Stimulated activated CD8-positive, alpha-beta memory T cell treated with anti-CD3 and anti-CD28 coated beads, Interleukin-15, amount 100 ng/mL, for 48 hours (primary cell): ENCODE results near the gene KCNH1.

Experiments
- DNase-seq, 2 donors: peaks; one replicate each; pipeline ENCODE4 v3.0.0-alpha.2; 2020; ENCODE audit warnings: low read depth in 2 of 2

KCNH1 gene

DNA sequence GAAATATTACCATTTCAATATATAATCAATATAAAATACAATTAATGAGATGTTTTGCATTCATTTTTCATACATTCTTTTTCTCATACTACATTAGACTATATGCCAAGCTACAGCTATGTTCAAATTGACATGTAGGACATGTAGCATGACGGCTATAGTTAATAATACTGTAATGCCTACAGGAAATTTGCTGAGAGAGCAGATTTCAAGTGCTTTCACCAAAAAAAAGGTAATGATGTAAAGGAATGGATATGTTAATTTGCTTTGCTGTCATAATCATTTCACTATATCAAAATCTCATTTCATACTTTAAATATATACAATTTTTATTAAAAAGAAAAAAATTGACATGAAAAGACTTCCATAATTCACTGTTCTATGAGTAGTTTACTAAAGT is 215.1 kb downstream of the KCNH1 start:
- no peak for DNase-seq

DNA sequence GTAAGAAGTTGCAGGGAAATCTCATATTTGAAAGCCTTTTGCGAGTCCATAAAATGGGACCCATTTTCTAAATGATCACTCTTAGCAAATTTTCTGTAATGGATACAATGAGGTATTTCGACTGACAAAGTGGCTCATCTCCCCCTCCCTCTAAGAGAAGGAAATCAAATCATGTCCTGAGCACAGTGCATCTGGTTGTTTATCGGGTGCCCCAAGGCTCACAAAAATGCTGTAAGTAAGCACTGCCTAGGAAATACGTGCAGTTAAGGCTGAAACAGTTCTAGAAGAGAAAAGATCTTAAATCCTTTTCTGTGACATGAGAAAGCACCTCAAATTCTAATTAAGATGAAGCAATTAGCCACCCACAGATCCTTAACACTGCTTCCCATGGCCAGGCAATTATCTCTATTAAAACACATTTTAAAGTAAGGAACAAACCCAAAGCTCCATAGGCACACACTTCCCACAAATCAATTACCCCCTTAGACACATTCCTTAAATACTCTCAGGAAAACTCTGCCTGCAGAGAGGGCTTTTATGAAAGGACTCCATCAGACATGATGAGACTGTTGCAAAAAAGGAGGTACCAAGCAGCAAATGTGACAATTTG is 216.3 kb downstream of the KCNH1 start:
- no peak for DNase-seq

DNA sequence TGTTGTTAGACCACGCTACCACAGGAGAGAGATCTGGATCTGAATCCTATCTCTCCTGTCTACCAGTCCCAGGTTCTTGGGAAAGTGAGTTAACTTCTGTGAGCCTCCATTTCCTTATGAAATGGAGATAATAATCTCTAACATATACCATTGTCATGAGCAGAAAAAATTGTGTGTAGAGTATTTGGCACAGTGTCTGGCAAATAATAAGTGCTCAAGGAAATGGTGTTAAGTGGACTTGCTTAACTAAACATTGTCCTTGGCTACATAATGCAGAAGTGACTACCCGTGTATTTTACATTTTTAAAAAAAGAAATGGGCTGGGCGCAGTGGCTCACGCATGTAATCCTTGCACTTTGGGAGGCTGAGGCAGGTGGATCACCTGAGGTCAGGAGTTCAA is 217.4 kb downstream of the KCNH1 start:
- DNase-seq: no peak

DNA sequence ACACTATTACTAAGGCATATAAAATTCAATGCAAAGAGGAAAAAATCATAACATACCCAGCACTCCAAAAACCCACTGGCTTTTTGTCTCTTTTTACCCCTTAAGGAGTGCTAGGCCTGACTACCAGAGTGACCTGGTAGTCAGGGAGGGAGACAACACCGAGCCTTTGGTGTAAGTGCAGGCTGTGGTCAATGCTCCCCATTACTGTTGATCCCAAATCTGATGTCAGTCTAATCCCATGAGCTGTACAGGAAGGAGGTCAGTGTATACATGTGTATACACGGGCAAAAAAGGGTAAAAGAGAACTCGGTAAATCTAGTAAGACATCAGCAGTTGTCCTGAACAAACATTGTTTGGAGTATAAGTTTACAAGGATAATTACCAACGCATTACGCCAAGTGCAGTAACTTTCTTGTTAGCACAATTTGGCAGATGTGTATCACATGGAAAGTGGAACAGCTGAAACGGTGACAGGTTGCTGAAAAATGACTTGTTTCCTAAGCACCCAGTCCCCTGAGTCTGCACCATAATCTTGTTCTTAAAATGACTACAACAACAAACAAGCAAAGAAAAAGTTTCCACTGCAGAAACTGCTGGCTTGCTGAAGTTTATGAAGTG is 217.9 kb downstream of the KCNH1 start:
- DNase-seq: no peak

DNA sequence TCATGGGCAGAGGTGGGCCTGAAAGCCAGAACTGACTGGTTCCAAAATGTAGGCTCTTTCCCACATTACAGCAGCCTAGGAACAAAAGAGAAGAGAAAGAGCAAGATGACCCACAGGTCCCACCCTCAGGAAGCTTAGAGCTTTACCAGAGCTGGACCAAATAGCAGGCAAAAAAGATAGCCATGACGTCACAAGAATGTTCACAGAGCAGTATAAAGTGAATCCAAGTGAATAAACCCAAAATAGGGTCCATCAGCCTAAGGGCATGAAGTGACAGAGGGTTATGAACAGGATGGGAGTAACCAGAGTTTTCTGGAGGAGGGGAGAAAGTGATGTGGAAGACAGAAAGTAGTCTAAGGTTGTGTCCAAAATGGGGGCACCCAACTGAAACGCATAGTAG is 221.2 kb downstream of the KCNH1 start:
- no peak for DNase-seq

DNA sequence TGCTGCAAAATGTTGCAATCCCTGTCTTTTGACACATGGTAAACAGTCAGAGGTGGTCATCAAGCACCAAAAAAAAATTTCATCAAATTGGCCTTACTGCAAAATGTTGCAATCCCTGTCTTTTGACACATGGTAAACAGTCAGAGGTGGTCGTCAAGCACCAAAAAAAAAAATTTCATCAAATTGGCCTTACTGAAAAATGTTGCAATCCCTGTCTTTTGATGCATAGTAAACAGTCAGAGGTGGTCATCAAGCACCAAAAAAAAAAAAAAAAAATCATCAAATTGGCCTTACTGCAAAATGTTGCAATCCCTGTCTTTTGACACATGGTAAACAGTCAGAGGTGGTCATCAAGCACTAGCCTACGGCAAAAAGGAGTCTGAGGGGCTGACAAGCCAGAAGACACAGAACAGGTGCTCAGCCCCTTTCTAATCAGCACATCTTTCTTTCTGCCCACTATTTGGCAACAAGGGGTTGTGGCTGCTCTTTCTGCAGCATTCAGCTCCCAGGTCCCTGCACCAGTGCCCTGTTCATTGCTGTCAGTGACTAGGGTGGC is 223.8 kb downstream of the KCNH1 start:
- no peak for DNase-seq

DNA sequence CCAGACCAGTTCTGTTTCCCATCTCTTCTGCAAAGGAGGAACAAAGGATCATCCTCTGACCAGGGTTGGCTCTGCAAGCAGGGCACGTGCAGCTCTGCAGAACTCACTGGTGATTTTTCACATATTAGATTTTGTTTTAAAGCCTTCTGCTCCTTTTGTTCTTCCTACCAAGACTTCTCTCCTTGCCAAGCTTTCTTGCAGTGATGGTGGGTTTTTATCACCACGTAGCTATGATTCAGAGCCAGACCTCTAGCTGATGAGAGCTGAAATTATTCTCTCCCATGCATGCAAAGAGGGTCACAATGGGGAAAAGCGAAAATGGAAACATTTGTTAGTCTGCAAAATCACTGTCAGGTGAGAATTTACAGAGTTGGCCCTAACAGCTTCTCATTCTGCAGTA is 225.2 kb downstream of the KCNH1 start:
- no peak for DNase-seq

DNA sequence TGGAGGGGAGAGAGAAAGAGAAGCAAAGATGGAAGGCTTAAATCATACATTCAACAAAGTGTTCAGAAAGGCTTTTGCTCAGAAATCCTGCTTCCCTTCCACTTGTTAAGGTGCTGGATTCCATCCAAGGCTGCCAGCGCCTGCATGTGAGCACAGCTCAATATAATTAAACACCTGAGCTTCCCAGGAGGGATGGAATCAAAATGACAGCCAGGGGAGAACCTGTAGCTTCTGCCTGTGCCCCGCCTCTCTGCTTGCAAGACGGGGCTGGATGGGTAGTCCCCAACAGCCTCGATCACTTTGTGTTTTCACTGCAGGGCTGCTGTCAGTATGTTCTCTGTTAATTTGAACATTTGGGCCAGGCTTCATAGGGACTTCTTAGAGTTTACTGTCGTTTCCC is 225.7 kb downstream of the KCNH1 start:
- DNase-seq: no peak

DNA sequence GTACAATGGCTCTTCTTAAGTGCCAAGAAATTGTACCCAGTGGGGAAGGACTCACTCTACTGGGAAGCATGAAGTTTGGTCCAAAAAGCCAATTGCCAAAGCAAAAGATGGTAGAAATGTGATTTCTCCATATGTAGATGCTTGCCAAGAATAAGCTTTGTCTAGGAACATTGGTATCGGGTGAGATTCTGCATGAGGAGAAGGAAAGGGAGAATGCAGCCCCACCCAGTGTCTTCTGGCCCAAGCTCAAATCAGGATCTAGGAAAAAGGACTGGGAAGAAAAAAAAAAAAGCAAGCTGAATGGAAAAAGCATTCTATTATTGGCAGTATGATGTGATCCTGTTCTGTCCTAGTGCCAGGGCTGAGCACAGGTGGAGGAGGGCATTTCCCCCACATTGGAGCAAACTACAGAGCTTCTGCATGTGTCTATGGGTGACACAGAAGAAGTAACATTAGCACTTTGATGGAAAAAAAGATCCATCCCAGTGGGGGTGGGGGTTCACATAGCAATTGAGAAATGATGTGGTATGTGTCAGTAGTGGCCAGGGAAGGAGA is 226.6 kb downstream of the KCNH1 start:
- no peak for DNase-seq

DNA sequence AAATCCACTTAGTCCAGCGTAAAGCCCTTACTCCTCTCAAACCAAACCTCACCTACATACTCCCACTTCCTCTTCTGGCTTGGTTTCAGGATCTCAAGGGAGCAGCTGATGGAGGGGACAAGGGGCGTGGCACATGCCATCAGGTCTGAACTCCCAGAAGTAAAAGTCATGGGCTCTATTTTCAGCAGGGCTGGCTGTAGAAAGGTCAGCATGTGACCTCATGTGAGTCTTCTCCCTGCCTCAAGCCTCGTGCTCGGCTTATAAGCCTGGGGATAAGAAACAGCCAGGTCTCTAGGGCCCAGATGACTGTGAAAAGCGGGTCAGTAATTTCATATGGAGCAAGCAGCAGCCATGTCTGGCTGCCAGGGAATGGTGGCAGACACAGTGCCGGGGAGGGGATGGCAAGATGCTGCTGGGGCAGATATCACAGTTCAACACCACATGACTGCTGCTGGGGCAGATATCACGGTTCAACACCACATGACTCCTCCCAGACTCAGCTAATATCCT is 227.9 kb downstream of the KCNH1 start:
- no peak for DNase-seq

DNA sequence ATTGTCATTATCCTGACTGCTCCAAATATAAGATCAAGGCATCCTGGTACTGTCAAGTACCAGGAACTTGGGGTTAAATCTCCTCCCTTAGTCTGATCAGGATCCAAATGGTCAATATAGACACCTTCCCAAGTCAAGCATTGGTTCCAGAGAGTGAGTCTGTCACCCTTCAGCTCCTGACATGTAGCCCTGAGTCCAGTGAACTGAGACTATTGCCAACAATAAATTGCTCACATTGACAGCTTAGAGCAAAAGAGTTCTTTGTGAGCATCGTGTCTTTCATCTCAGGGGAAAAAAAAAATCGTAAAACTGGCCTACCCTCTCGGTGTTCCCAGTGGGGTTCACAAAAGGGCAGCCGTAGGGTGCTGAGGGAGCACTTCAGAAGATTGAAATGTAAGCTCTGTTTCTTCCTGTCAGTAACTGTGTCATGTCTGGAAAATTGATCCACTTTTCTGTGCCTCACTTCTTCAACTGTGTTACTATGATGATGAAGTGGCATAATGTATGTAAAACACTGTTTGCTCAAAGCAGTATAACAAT is 228.5 kb downstream of the KCNH1 start:
- no peak for DNase-seq

DNA sequence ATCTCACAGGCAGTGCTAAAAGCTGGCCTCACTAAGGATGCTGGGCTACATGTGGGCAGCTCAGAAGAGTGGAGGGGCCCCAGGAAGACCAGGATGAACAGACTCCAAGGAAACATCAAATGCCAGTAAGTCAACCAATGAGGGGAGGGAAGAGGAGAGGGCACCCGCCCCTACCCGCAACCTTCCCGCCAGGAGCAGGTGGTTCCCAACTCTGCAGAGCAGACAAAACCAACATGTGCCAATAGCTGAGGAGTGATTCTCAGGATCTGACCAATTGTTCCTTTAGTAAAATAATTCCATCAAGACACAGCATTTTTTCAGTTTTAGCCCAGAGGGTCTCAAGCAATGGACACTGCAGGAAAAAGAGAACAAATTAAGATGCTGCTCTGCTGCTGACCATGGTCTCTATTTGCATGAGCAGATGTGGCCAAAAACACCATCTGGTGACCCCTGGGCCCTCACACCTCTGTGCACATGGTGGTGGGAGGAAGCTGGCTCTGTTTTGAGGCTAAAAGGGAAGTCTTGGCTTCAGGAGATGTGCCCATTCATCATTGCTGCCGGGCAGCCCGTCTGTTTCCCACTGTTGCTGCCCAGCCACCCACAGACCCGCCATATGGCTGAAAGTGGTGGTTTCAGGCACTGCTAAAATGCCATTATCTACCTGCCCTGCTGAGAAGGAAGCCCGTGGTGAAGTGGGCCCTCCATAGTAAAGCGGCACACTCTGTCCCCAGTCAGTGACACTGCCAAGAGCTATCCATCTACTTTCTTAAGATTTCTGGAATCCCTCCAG is 231.8 kb downstream of the KCNH1 start:
- no peak for DNase-seq

DNA sequence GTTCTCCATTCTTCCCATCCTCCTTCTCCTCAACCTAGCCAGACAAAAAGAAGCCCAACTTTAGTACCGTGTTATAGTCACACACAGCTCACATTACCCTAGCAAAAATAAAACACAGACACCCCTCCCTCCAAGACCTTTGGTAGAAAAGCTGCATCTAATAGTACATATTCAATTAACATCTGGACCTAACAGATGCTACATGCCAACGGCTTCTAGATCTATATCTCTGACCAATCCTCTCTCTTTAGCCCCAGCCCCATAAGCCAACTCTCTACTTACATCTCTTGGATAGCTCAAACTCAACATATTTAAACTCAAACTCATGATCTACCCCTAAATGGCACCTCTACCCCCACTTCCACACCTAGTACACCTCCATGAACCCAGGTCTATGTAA is 233.1 kb downstream of the KCNH1 start:
- DNase-seq: no peak

DNA sequence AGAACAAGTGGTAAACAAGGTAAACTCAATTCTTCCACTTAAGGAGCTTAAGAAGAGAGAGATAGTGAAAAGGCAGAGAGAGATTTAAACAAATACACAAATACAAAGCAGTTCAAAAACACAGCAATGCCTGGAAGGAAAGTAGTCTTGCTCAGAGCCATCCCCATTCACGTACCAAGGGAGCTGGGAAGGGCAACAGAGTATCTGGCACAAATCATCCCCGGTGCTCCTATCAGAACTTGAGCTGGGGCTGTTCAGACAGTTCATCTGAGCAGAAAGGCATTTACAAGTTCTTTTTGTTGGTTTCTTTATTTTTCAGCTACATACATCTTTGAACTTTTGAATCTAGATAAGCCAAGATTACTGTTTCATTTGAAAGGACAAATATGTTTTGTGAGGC is 233.9 kb downstream of the KCNH1 start:
- DNase-seq: no peak

DNA sequence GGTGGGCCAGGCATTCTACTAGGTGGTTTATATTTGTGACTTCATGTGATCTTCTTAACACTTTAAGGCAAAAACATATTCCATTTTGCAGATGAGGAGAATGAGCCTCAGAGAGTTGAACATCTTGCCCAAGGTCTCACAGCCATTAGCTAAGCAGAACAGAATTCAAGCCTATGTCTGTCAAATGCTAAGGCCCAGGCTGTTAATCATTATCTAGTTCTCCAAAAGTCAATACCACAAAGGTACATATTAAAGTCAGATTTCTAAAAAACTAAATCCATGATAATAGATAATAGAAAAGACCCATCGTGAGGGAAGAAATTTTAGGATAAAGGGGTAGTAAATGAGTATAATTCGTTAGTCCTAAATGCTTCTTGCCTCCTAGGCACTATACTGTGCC is 234.3 kb downstream of the KCNH1 start:
- DNase-seq: no peak

DNA sequence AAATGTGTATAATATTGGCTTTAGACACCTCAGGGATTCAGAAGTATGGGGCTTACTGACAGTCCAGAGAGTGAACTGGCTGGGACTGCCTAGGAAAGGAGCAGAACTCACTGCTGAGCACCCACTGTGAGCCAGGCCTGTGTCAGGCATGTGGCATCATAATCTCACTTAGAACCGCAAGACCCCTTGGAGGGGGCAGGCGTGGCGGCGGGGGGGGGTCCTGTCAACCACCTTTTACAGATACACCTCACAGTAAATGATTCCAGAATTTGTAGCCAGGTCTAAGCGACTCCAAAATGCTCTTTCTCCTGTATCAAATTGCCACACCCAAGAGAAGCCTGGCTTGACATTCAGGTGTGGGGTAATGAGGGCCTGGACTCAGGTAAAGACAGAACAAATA is 235.5 kb downstream of the KCNH1 start:
- no peak for DNase-seq

DNA sequence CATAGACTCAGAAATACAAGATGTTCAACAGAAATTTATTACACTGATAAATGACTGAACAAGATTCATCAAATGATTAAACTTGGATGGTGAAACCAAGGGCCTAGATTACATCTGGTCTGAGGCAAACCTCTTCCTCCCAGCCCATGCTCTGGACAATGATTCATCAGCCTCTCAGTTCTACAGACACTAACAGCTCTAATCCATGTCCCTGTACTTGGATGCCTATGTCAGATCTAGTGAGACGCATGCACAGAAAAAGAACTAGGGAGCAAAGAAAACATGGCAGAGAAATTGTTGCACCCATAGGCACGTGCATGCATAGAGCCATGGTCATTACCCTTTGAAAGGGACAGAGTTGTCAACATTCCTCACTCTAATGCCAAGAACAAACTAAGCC is 250.1 kb downstream of the KCNH1 start:
- DNase-seq: no peak

DNA sequence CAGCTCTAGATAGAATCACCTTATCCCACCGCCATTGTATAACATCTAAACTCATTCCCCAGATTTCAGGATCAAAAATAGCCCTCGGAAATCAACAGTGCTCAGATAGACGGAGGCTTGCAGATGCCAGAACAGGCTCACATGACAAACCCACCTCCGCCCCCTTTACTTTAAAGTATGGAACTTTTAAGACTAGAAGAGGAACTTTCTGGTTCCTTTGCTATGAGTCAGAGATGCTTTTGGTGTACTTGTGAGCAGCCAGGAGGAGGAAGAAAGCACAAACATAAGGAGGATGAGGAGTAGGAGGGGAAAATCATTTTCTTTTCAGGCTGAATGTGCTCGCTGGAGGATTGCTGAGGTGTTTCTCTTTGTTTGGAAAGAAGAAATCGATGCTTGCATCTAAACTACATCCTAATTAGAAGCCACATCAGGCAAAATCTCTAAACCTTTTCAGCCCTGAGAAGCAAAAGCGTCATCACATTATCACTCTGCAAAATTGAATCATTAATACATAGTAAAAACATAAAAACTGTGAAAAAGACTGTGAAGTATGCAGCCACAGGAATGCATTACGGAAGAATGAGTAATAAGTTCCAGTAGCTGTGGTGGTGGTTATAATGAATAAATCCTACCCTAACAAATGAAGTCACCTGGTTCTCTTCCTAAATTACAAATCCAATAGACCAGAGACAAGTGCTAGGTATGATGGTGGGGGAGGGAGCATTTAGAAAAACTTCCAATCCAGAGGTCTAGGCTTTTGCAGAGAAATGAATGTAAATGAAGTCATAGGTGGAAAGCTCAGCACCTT is 251.3 kb downstream of the KCNH1 start:
- no peak for DNase-seq

DNA sequence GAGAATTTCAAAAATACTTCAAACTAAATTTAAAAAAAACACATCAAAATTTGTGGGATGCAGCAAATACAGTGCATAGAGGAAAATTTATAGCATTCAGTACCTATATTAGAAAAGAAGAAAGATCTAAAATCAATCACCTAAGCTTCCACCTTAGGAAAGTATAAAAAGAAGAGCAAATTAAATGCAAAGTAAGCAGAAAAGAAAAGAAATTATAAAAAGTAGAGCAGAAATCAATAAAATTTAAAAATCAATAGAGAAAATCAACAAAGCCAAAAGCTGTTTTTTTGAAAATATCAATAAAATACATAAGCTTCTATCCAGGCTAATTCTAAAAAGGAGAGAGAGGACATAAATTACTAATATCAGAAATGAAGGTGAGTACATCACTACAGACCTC is 255.4 kb downstream of the KCNH1 start:
- no peak for DNase-seq

DNA sequence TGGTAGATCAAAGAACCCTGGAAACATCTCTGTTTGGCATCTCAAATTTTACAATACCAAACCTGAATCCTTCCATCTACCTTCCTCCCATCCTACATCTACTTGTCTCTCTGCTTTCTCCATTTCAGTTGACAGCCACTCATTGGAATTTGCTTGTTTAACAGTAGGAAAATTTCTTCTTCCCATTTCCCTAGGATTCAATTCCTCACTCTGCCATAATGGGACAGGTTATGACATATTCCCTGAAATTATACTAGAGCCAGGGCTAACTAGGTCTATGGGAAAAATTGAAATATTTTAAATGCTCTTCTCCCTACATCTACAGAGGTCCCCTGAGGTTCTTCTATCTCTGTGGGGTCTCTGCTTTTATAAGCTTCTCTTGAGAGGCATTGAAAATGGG is 257.7 kb downstream of the KCNH1 start:
- DNase-seq: no peak

DNA sequence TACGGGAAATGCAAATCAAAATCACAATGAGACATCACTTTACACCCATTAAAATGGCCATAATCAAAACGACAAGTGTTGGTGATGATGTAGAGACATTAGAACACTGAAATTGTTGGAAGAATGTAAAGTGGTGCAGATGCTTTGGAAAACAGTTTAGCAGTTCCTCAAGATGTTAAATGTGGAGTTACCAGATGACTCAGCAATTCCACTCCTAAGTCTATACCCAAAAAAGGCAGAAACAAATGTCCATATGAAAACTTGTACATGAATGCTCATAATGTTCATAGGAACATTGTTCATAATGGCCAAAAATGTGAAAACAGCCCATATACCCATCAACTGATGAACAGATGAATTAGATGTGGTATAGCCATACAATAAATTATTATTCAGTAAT is 267.4 kb downstream of the KCNH1 start:
- DNase-seq: no peak
